Muscle of leg (tissue), 11 donors: ENCODE results near the gene MCM6. TPM values are rescaled to one million over a fixed set of nuclear protein-coding genes. Genes with fewer than 3 reads are reported as not detected.
"Not testable (repeated sequence)": the region's sequence is repeated elsewhere in the genome, so short reads cannot be mapped to it uniquely, and the experiment has no call there.

Experiments used
- DNase-seq: peaks from one replicate; pipeline ENCODE4 v3.0.0; 2013
- H3K27ac ChIP-seq: one replicate; pipeline ENCODE4 v1.5.1; 2013; ENCODE audit warnings: mild to moderate bottlenecking, low read length, control low read depth
- H3K27me3 ChIP-seq: one replicate; pipeline ENCODE4 v1.6.1; 2013; ENCODE audit warnings: low read length; ENCODE audit not compliant: control insufficient read depth, insufficient read depth
- H3K36me3 ChIP-seq: one replicate; pipeline ENCODE4 v1.6.1; 2013; ENCODE audit warnings: low read length; ENCODE audit not compliant: control insufficient read depth, insufficient read depth
- H3K4me1 ChIP-seq: one replicate; pipeline ENCODE4 v1.6.1; 2013; ENCODE audit warnings: low read length; ENCODE audit not compliant: control insufficient read depth, insufficient read depth
- H3K4me3 ChIP-seq: one replicate; pipeline ENCODE4 v1.5.1; 2013; ENCODE audit warnings: low read length, control low read depth
- H3K9me3 ChIP-seq: replicated peaks from 2 replicates; pipeline ENCODE4 v1.6.1; 2013; ENCODE audit warnings: low read depth, low read length; ENCODE audit not compliant: control insufficient read depth
- WGBS: methylation state at CpG from one replicate; pipeline ENCODE4 v1.1.5; 2013; ENCODE audit warnings: missing lambda C conversion rate; ENCODE audit not compliant: insufficient coverage; 5-methylcytosine and 5-hydroxymethylcytosine counted together
- polyA plus RNA-seq, 8 donors: library from polyadenylated mRNA; unstranded; fragments of 120-200 nt; gene quantifications; one replicate each; pipeline versions ENCODE4 v1.2.1 to v1.2.3, GENCODE V29; 2013; ENCODE audit warnings: inconsistent platforms in 1 of 8, low replicate concordance in 1 of 8; ENCODE audit not compliant: insufficient read length in 8 of 8, insufficient read depth in 1 of 8
- total RNA-seq: library from RNA; stranded (reverse); fragments of 120-200 nt; gene quantifications from one replicate; pipeline ENCODE4 v1.2.4, GENCODE V29; 2013

MCM6 gene
- total and polyA plus RNA-seq, 9 donors: 14.2 to 36.8 (median 28.6) TPM

- no peaks in the 10 kb centered on the region for H3K36me3 ChIP-seq
- H3K4me3 ChIP-seq: no peak overlapping the region
- no peaks in the 10 kb centered on the region for H3K27me3 ChIP-seq
- no peaks in the 10 kb centered on the region for H3K9me3 ChIP-seq
- H3K4me1 ChIP-seq: no peaks in the 10 kb centered on the region
- no peak overlapping the region for H3K27ac ChIP-seq
- DNase-seq: no peak
- 68% methylated on average over 2 of the region's 2 CpGs for WGBS
Measured at GRCh38 chr2:135812907-135813511, 63.2 kb downstream of the MCM6 start.

DNA sequence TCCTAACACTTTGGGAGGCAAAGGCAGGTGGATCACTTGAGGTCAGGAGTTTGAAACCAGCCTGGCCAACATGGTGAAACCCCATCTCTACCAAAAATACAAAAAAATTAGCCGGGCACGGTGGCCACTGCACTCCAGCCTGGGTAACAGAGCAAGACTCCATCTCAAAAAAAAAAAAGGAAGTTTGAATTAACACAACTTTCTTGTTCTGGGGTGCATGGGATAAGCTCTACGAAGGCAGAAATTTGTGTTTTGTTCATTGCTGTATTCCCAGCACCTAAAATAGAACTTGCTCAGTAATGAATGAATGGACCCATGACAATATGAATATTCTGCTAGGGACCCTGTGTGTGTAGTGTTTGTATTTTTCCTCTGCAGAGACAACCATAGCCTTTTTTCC, 68.4 kb downstream of the MCM6 start:
- H3K9me3 ChIP-seq, H3K36me3 ChIP-seq, H3K4me3 ChIP-seq, H3K27me3 ChIP-seq, H3K4me1 ChIP-seq, DNase-seq, H3K27ac ChIP-seq: not testable (repeated sequence)
- no CpG with 5 or more reads among the region's 3 CpGs for WGBS

DNA sequence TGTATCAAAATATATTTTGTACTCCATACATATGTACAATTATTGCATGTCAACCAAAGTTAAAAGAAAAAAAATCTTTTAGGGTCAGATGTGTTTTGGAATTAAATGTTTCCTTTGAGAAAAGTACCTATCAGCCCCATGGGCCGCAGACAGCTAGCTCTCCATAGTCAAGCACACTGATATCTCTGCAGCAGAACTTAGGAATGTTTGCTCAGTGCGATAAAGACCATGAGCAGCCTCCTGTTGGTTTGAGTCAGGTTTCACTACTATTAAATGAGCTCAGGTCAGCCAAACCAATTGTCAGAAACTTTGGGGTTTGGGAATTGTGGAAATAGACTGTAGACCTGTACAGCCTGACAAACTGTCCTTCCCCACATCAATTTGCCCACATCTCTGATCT, 73.0 kb downstream of the MCM6 start:
- no peak overlapping the region for H3K4me3 ChIP-seq
- no CpG with 5 or more reads among the region's 2 CpGs for WGBS
- H3K27me3 ChIP-seq: no peaks in the 10 kb centered on the region
- no peak for DNase-seq
- no peaks in the 10 kb centered on the region for H3K4me1 ChIP-seq
- peaks cover 14% of the 10 kb centered on the region for H3K9me3 ChIP-seq
- no peaks in the 10 kb centered on the region for H3K36me3 ChIP-seq
- no peak overlapping the region for H3K27ac ChIP-seq

DNA sequence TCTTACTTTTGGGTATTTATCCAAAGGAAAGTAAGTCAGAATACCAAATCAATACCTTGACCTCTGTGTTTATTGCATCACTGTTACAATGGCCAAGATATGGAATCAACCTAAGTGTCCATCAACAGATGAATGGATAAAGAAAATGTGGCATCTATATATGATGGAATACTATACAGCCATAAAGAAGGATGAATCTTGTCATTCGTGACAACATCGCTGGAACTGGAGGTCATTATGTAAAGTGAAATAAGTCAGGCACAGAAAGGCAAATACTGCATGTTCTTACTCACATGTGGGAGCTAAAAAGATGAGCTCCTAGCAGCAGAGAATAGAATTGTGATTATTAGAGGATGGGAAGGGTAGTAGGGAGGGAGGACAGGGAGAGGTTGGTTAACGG, 73.9 kb downstream of the MCM6 start:
- H3K9me3 ChIP-seq: peaks cover 14% of the 10 kb centered on the region
- no peak overlapping the region for H3K27ac ChIP-seq
- H3K36me3 ChIP-seq: no peaks in the 10 kb centered on the region
- no peak overlapping the region for H3K4me3 ChIP-seq
- H3K4me1 ChIP-seq: no peaks in the 10 kb centered on the region
- DNase-seq: no peak
- WGBS: 54% methylated on average over 3 of the region's 3 CpGs
- no peaks in the 10 kb centered on the region for H3K27me3 ChIP-seq

DNA sequence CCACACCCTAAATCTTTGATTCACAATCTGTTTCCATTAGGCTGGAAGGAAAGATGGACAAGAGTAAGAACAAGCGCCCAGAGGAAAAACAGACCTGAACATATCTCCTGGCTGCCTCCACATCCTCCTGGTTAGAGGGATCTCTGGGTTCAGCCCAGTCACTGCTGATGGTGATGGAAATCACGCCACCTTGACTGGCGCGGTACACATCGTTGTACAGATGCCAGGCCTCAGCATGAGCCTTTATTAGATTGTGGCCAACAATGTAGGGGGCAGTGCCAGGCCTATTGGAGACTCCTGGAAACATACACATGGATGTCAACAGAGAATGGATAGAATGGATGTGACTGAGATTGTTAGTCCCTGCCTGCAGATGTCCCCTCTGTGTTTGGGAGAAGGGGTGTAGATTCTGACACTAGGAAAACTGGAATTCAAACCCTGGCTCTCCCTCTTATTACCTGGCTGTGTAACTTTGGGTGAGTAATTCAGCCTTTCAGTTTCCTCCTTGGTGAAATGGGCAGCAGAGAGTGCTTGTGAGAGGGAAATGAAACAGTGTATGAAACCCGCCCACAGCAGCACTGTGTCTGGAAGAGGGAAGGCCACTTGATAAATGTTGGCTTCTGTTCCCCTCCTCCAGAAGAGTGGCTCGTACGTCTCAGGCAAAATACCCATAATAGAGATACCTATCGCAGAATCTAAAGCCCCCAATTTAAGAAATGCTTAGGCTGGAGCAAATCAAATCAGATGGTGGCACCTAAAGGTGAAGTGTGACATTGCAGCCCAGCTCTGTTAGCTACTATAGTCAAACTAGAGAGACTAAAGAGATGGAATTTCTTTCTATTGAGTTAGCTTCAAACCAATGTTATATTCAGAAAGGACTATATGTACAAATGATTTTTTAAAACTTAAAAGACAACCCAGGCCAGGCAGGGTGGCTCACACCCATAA, 75.5 kb downstream of the MCM6 start:
- no peak overlapping the region for H3K27ac ChIP-seq
- H3K9me3 ChIP-seq: peaks cover 14% of the 10 kb centered on the region
- H3K36me3 ChIP-seq: no peaks in the 10 kb centered on the region
- WGBS: 97% methylated on average over 5 of the region's 9 CpGs
- no peaks in the 10 kb centered on the region for H3K27me3 ChIP-seq
- no peak overlapping the region for H3K4me3 ChIP-seq
- no peaks in the 10 kb centered on the region for H3K4me1 ChIP-seq
- DNase-seq: no peak

GRCh38 chr2:135799738-135800137, 76.5 kb downstream of the MCM6 start:
- Histone ChIP-seq H3K4me3 (no peak overlapping the region), H3K9me3 (peaks cover 14% of the 10 kb centered on the region), H3K36me3 (no peaks in the 10 kb centered on the region), H3K27me3 (no peaks in the 10 kb centered on the region), H3K4me1 (no peaks in the 10 kb centered on the region), H3K27ac (no peak overlapping the region)
- DNase-seq: no peak
- no CpG with 5 or more reads among the region's 2 CpGs for WGBS

DNA sequence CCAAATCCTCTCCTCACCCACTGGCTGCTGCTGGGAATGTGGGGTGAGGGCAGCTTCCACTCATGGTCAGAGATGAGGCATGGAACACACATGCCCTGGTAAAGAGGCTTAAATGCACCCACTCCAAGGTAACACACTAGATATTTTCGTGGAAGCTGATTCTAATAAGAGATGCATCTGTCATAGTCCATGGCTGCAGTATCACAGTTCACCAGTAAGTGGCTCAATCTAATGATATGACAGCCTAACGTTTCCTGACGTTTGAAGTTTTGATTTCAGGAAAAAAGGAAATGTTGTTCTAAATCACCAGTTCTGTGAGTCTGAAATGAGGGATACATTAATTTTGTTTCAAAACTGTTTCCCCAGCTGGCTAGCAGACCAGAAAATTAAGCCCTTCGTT, 77.5 kb downstream of the MCM6 start:
- H3K27me3 ChIP-seq: no peaks in the 10 kb centered on the region
- H3K27ac ChIP-seq: no peak overlapping the region
- no peak overlapping the region for H3K4me3 ChIP-seq
- peaks cover 14% of the 10 kb centered on the region for H3K9me3 ChIP-seq
- no peaks in the 10 kb centered on the region for H3K4me1 ChIP-seq
- H3K36me3 ChIP-seq: no peaks in the 10 kb centered on the region
- WGBS: 100% methylated on average over 1 of the region's 4 CpGs
- no peak for DNase-seq

DNA sequence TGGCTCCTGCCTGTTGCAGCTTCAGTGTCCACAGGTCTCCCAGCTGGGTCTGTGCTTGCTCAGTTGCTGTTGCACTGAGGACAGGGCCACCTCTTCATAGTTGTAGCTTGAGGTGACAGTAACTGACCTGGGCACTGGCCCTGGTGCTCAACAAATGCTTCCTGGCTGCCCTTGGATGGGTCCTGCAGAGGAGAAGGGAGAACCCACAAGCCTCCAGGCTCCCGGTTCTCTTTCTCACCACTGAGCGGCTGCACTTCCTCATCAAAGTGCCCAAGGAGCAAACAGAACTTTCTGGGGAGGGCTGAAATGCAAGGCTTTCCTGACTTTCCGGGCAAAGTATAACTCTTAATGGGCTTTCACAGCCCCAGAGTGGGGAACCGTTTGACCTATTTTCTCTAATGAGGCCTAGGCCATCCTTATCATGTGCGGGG, 78.0 kb downstream of the MCM6 start:
- WGBS: 50% methylated on average over 1 of the region's 5 CpGs

GRCh38 chr2:135797497-135798274, 78.6 kb downstream of the MCM6 start:
- H3K4me3 ChIP-seq: no peak overlapping the region
- H3K27me3 ChIP-seq: no peaks in the 10 kb centered on the region
- H3K27ac ChIP-seq: no peak overlapping the region
- no peaks in the 10 kb centered on the region for H3K4me1 ChIP-seq
- peak; percentile 57 for DNase-seq
- no peaks in the 10 kb centered on the region for H3K36me3 ChIP-seq
- peaks cover 14% of the 10 kb centered on the region for H3K9me3 ChIP-seq
- WGBS: 75% methylated on average over 4 of the region's 22 CpGs

More for the DNA sequence above, 78.0 kb downstream of the MCM6 start:
- no peaks in the 10 kb centered on the region for H3K36me3 ChIP-seq
- no peak overlapping the region for H3K4me3 ChIP-seq
- peaks cover 14% of the 10 kb centered on the region for H3K9me3 ChIP-seq
- H3K4me1 ChIP-seq: no peaks in the 10 kb centered on the region
- H3K27ac ChIP-seq: no peak overlapping the region
- DNase-seq: no peak
- no peaks in the 10 kb centered on the region for H3K27me3 ChIP-seq

- Histone ChIP-seq H3K27ac (no peak overlapping the region), H3K4me1 (no peaks in the 10 kb centered on the region), H3K9me3 (peaks cover 14% of the 10 kb centered on the region), H3K27me3 (no peaks in the 10 kb centered on the region), H3K36me3 (no peaks in the 10 kb centered on the region), H3K4me3 (no peak overlapping the region)
- DNase-seq: no peak
- 82% methylated on average over 4 of the region's 8 CpGs for WGBS
Measured at GRCh38 chr2:135796606-135797005, 79.6 kb downstream of the MCM6 start.
